SU-DHL-6 (cell line): ENCODE data around the gene FOXK2.

ENCODE experiments used
- CTCF ChIP-seq: fragments of 200-600 bp; sonication (generic); IDR thresholded peaks from one replicate; pipeline ENCODE4 v1.5.1; 2017; ENCODE audit warnings: antibody characterized with exemption, mild to moderate bottlenecking, low read length, moderate library complexity; ENCODE audit not compliant: insufficient read depth, poor library complexity, severe bottlenecking
- EZH2phosphoT487 ChIP-seq: fragments of 200-600 bp; sonication (generic), shearing (Covaris generic); conservative IDR thresholded peaks from 2 replicates; pipeline ENCODE4 v1.6.1; 2018; ENCODE audit warnings: mild to moderate bottlenecking, antibody characterized with exemption, low read length, moderate library complexity, mixed read lengths

GRCh38 chr17:82602487-82602886 lies 83.0 kb downstream of the FOXK2 start:
- TF ChIP-seq CTCF (no peak), EZH2phosphoT487 (no peak)
